ENCODE results near the gene MTHFSD. TPM values are rescaled to one million over a fixed set of nuclear protein-coding genes. Genes with fewer than 3 reads are reported as not detected.

The MTHFSD gene
- total RNA-seq, 2 experiments from 2014 or later: 19.3 to 22.3 TPM

DNA sequence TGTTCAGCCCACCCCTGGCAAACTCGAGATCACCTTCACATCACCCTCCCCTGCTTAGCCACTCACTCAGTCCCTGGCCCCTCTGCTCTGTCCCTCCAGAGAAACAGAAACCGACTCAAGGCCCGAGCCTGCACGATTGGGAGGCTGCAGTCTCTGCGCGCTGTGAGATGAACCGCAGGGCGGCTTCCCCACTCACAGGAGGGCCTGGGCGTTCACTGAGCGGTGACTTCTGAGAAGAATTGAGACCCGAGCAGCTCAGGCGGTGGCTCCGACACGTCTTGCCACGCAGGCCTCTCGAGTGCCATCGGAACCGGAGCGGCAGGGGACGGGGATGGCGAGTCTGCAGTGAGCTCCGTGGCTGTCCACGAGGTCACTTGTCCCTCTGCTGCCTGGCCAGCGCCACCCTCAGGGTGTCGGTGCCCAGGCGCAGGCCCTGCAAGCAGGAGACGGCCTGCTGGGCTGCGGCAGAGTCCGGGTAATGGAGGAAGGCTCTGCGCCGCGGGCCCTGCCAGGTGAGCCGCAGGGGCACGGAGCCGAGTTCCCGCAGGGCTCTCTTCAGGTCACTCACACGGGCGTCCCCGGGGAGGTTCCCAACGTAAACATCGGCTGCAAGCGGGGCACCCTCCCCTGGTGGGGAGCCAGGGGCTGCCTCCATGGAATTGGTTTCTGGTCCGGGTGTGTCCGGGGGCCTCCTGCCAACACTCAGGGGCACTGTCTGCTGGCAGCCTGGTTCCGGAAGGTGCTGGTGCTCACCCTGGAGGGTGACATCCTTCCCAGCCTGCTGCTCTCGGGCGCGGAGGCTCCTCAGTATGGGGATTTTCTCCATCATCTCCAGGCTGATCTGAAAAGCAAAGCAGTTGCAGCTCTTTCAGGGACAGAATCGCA is 23.2 kb downstream of the MTHFSD start:
- ATAC-seq (no peak), DNase-seq (no peak)
- no peak overlapping the region for H3K27ac Mint-ChIP-seq
- CTCF ChIA-PET: interaction anchor here (1.2 kb wide), 1 partner anchor 12 kb away, joined by 3 read pairs; no protein-coding TSS in a partner anchor
- no peaks in the 10 kb centered on the region for H3K4me1 Mint-ChIP-seq (ENCODE audit: low read depth)
- intact Hi-C loops (cut with micrococcal nuclease): no loop called here
- H3K36me3 Mint-ChIP-seq (ENCODE audit: low read depth): peaks cover 6% of the 10 kb centered on the region
- H3K27me3 Mint-ChIP-seq: no peaks in the 10 kb centered on the region
- no peak overlapping the region for H3K4me3 Mint-ChIP-seq
- TF ChIP-seq, protein P1, sequence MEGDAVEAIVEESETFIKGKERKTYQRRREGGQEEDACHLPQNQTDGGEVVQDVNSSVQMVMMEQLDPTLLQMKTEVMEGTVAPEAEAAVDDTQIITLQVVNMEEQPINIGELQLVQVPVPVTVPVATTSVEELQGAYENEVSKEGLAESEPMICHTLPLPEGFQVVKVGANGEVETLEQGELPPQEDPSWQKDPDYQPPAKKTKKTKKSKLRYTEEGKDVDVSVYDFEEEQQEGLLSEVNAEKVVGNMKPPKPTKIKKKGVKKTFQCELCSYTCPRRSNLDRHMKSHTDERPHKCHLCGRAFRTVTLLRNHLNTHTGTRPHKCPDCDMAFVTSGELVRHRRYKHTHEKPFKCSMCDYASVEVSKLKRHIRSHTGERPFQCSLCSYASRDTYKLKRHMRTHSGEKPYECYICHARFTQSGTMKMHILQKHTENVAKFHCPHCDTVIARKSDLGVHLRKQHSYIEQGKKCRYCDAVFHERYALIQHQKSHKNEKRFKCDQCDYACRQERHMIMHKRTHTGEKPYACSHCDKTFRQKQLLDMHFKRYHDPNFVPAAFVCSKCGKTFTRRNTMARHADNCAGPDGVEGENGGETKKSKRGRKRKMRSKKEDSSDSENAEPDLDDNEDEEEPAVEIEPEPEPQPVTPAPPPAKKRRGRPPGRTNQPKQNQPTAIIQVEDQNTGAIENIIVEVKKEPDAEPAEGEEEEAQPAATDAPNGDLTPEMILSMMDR (IDR thresholded peaks at IDR 0.05): no peak
- no peaks in the 10 kb centered on the region for H3K9me3 Mint-ChIP-seq
- POLR2A ChIA-PET: no interaction called here

DNA sequence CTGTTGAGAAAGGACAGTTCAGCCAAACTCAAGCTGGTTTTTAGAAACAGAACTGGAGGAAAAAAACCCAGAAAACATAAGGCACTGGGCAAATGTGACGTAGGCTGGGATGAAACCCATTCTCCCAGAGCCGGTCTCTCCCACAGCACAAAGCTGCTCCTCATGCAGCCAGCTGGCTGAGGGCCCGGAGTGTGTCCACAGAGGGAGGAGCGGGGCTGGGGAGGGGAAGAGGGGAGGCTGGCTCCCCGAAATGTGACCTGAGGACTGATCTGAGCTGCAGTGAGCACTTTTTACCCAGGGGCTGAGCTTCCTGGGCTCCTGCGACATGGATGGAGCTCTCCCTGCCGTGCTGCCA is 23.9 kb downstream of the MTHFSD start:
- ChIA-PET POLR2A (no interaction called here), CTCF (interaction anchor here (1.2 kb wide), 1 partner anchor 11 kb away, joined by 3 read pairs; no protein-coding TSS in a partner anchor)
- no peak overlapping the region for H3K4me3 Mint-ChIP-seq
- H3K4me1 Mint-ChIP-seq (ENCODE audit: low read depth): no peaks in the 10 kb centered on the region
- intact Hi-C loops (cut with micrococcal nuclease): no loop called here
- H3K9me3 Mint-ChIP-seq: no peaks in the 10 kb centered on the region
- ATAC-seq (no peak), DNase-seq (no peak)
- no peaks in the 10 kb centered on the region for H3K27me3 Mint-ChIP-seq
- H3K36me3 Mint-ChIP-seq (ENCODE audit: low read depth): peaks cover 6% of the 10 kb centered on the region
- TF ChIP-seq, protein P1 (IDR thresholded peaks at IDR 0.05): no peak
- H3K27ac Mint-ChIP-seq: no peak overlapping the region

DNA sequence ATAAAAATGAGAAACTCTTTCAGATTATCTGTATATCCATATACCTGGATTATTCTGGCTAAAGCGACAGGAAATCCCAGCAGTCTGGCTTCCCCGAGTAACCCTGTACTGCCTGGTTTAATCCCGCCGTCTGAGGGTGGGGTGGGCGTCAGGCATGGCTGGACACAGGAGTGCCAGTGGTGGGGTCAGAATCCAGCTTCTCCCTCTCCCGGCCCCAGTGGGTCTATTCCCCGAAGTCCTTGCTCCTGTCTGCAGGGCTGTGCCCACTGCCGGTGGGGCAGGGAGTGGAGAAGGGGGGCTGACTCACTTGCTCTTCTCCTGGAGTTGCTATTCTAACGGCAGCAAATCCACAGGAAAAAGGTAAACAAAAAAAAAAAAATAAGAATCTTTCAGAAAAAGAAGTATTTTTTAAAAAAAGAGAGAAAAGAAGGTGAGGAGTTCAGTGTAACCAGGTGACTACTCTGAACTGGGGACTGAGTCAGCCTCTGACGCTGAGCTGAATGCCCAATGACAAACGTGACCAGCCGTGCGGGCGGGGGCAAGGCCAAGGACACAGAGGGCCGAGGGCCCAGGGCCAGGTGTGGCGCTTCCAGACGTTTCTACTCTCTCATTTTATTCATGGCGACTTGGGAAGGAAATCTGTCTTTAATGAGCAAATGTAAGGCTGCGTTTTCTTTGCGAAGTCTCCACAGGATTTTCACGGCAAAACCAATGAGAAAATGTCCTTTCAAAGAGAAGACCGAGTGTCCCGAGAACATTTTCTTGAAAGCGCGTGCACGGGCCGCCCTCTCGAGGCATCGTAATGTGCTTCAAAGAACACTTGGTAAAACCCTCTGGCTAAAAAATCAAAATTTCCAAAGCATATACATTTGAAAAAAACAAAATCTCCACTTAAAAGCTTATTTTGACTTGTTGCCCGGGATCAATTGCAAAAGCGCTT is 24.5 kb downstream of the MTHFSD start:
- DNase-seq: no peak
- intact Hi-C loops (cut with micrococcal nuclease): no loop called here
- ChIA-PET POLR2A (interaction anchor here (0.7 kb wide), 1 partner anchor 236 kb away, joined by 3 read pairs; no protein-coding TSS in a partner anchor), CTCF (no interaction called here)
- peaks cover 6% of the 10 kb centered on the region for H3K36me3 Mint-ChIP-seq (ENCODE audit: low read depth)
- H3K9me3 Mint-ChIP-seq: no peaks in the 10 kb centered on the region
- H3K27me3 Mint-ChIP-seq: no peaks in the 10 kb centered on the region
- TF ChIP-seq, protein P1 (IDR thresholded peaks at IDR 0.05): no peak
- no peaks in the 10 kb centered on the region for H3K4me1 Mint-ChIP-seq (ENCODE audit: low read depth)
- no peak for ATAC-seq
- no peak overlapping the region for H3K27ac Mint-ChIP-seq
- H3K4me3 Mint-ChIP-seq: no peak overlapping the region

GRCh38 chr16:86529160-86529559 is 25.9 kb downstream of the MTHFSD start:
- H3K27me3 Mint-ChIP-seq: no peaks in the 10 kb centered on the region
- ChIA-PET CTCF (no interaction called here), POLR2A (no interaction called here)
- H3K4me3 Mint-ChIP-seq: no peak overlapping the region
- ATAC-seq: no peak
- TF ChIP-seq, protein P1 (IDR thresholded peaks at IDR 0.05): no peak
- no peaks in the 10 kb centered on the region for H3K9me3 Mint-ChIP-seq
- no peaks in the 10 kb centered on the region for H3K4me1 Mint-ChIP-seq (ENCODE audit: low read depth)
- no peak for DNase-seq
- peaks cover 6% of the 10 kb centered on the region for H3K36me3 Mint-ChIP-seq (ENCODE audit: low read depth)
- no peak overlapping the region for H3K27ac Mint-ChIP-seq
- intact Hi-C loops (cut with micrococcal nuclease): no loop called here

Data from activated CD8-positive, alpha-beta T cell treated with anti-CD3 and anti-CD28 coated beads for 36 hours (primary cell).